22Rv1 (cell line): Measurements from ENCODE around the gene CCL23.

Source experiments
- ZFX ChIP-seq: fragments of 450-650 bp; IDR thresholded peaks from 2 replicates; pipeline ENCODE4 v1.6.1; 2017; ENCODE audit warnings: antibody characterized with exemption, borderline replicate concordance
- TF ChIP-seq, protein P1 (sequence below): fragments of 450-650 bp; IDR thresholded peaks from 2 replicates; pipeline ENCODE4 v1.5.1; 2017; ENCODE audit warnings: mild to moderate bottlenecking

DNA sequence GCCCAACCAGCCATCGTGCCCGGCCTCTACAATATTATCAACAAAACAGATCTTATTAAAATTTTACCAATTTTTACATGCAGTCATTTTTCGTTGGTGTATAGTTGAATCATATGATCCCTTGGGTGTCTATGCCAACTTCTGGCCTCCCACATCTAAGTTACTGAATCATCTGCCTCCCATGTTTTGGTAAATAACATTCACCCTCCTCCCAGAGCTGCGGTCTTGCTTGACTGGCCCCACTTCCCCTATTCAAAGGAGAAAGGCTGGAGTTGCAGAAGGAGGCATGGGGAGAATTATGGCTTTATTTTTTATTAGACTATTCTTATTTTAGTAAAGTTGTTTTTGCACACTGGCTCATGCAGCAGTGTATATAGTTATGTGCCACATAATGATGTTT lies 18.5 kb upstream of the CCL23 start:
- TF ChIP-seq, protein P1, sequence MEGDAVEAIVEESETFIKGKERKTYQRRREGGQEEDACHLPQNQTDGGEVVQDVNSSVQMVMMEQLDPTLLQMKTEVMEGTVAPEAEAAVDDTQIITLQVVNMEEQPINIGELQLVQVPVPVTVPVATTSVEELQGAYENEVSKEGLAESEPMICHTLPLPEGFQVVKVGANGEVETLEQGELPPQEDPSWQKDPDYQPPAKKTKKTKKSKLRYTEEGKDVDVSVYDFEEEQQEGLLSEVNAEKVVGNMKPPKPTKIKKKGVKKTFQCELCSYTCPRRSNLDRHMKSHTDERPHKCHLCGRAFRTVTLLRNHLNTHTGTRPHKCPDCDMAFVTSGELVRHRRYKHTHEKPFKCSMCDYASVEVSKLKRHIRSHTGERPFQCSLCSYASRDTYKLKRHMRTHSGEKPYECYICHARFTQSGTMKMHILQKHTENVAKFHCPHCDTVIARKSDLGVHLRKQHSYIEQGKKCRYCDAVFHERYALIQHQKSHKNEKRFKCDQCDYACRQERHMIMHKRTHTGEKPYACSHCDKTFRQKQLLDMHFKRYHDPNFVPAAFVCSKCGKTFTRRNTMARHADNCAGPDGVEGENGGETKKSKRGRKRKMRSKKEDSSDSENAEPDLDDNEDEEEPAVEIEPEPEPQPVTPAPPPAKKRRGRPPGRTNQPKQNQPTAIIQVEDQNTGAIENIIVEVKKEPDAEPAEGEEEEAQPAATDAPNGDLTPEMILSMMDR: no peak
- no peak for TF ChIP-seq ZFX
